Measurements from ENCODE around the gene C16orf46.

DNA sequence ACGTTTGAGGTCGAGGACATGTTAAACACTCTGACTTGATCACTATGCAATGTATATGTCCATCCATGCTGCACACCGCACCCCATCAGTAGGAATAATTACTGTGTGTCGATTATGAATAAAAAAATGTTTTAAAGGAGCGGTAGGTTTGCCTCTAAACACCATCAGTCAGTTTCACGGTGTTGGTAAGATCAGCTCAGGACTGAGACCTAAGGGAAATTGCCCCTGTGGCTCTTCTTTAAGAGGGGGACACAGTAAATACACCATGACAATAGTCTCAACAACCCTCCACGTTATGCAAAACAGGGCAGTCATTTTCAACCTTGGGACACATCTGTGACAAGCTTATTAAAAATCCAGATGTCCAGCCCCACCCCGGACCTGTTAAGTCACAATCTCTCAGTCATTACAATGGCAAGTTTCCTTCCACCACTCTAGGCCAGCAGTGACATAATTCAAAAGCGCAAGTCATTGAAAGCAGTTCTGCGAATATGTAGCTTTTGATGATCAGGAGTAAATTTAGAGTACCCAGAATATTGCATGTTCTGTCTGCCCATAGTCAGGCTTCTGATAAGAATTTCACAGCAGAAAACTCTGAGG is 40.2 kb downstream of the C16orf46 start:
- TF ChIP-seq, protein P1, sequence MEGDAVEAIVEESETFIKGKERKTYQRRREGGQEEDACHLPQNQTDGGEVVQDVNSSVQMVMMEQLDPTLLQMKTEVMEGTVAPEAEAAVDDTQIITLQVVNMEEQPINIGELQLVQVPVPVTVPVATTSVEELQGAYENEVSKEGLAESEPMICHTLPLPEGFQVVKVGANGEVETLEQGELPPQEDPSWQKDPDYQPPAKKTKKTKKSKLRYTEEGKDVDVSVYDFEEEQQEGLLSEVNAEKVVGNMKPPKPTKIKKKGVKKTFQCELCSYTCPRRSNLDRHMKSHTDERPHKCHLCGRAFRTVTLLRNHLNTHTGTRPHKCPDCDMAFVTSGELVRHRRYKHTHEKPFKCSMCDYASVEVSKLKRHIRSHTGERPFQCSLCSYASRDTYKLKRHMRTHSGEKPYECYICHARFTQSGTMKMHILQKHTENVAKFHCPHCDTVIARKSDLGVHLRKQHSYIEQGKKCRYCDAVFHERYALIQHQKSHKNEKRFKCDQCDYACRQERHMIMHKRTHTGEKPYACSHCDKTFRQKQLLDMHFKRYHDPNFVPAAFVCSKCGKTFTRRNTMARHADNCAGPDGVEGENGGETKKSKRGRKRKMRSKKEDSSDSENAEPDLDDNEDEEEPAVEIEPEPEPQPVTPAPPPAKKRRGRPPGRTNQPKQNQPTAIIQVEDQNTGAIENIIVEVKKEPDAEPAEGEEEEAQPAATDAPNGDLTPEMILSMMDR (IDR thresholded peaks at IDR 0.05 in 2 of 3, conservative IDR thresholded peaks at IDR 0.05 in 1 of 3; ENCODE audit: borderline replicate concordance in 1 of 3, insufficient read depth in 1 of 3, low read depth in 2 of 3, low read length in 2 of 3): no peak
- TF ChIP-seq POLR2A (IDR thresholded peaks at IDR 0.05; ENCODE audit: borderline replicate concordance, extremely low read depth, insufficient read depth, insufficient read length) (no peak), EZH2 (IDR thresholded peaks at IDR 0.05) (no peak), SRF (IDR thresholded peaks at IDR 0.05; ENCODE audit: low read depth) (no peak), ZFX (IDR thresholded peaks at IDR 0.05) (no peak)
- TF ChIP-seq, protein P2, sequence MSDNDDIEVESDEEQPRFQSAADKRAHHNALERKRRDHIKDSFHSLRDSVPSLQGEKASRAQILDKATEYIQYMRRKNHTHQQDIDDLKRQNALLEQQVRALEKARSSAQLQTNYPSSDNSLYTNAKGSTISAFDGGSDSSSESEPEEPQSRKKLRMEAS (IDR thresholded peaks at IDR 0.05): no peak
